Astrocyte (in vitro differentiated cells and primary cell): ENCODE results near the gene APBB1IP. TPM values are rescaled to one million over a fixed set of nuclear protein-coding genes. Genes with fewer than 3 reads are reported as not detected.
"Not testable (repeated sequence)": the region's sequence is repeated elsewhere in the genome, so short reads cannot be mapped to it uniquely, and the experiment has no call there.

Experiments
- DNase-seq: peaks from one replicate; pipeline ENCODE4 v3.0.0-alpha.2; 2010; ENCODE audit warnings: low read depth
- FAIRE-seq: peaks from 2 replicates; lab custom pipeline; 2011; peaks lifted over from hg19 to GRCh38; lab: Jason Lieb, UNC
- H2AFZ ChIP-seq: 2 replicates; pipeline ENCODE4 v1.6.0; 2012; ENCODE audit warnings: low read depth, low read length, inconsistent platforms
- H3K27ac ChIP-seq: 2 replicates; pipeline ENCODE4 v1.5.1; 2011; ENCODE audit warnings: low read depth, low read length, inconsistent platforms
- H3K27me3 ChIP-seq: 2 replicates; pipeline ENCODE4 v1.6.0; 2011; ENCODE audit warnings: low read length, inconsistent platforms; ENCODE audit not compliant: insufficient read depth
- H3K36me3 ChIP-seq: 2 replicates; pipeline ENCODE4 v1.5.1; 2011; ENCODE audit warnings: low read length, inconsistent platforms; ENCODE audit not compliant: insufficient read depth
- H3K4me1 ChIP-seq: 2 replicates; pipeline ENCODE4 v1.5.1; 2011; ENCODE audit warnings: low read length, inconsistent platforms; ENCODE audit not compliant: insufficient read depth
- H3K4me2 ChIP-seq: 2 replicates; pipeline ENCODE4 v1.6.0; 2012; ENCODE audit warnings: low read length, inconsistent platforms
- H3K4me3 ChIP-seq: 2 replicates; pipeline ENCODE4 v1.5.1; 2011; ENCODE audit warnings: low read depth, mild to moderate bottlenecking, low read length, inconsistent platforms; ENCODE audit not compliant: insufficient read depth
- H3K79me2 ChIP-seq: 2 replicates; pipeline ENCODE4 v1.6.0; 2012; ENCODE audit warnings: mild to moderate bottlenecking, low read length, inconsistent platforms; ENCODE audit not compliant: insufficient read depth
- H3K9ac ChIP-seq: 2 replicates; pipeline ENCODE4 v1.6.0; 2012; ENCODE audit warnings: mild to moderate bottlenecking, low read length, inconsistent platforms
- H3K9me3 ChIP-seq: 2 replicates; pipeline ENCODE4 v1.5.1; 2012; ENCODE audit warnings: low read depth, mild to moderate bottlenecking, low read length, inconsistent platforms; ENCODE audit not compliant: insufficient read depth
- H4K20me1 ChIP-seq: 2 replicates; pipeline ENCODE4 v1.6.0; 2012; ENCODE audit warnings: low read length, inconsistent platforms; ENCODE audit not compliant: insufficient read depth
- H3K27ac Mint-ChIP-seq: one replicate; pipeline ENCODE4 v1.8.0; 2021; ENCODE audit warnings: mild to moderate bottlenecking, mixed read lengths; ENCODE audit not compliant: unreplicated experiment
- H3K27me3 Mint-ChIP-seq: one replicate; pipeline ENCODE4 v1.8.0; 2021; ENCODE audit warnings: low read depth, mixed read lengths; ENCODE audit not compliant: unreplicated experiment
- H3K36me3 Mint-ChIP-seq: one replicate; pipeline ENCODE4 v1.8.0; 2021; ENCODE audit warnings: low read depth, mixed read lengths; ENCODE audit not compliant: unreplicated experiment
- H3K4me1 Mint-ChIP-seq: one replicate; pipeline ENCODE4 v1.8.0; 2021; ENCODE audit warnings: low read depth, mixed read lengths; ENCODE audit not compliant: unreplicated experiment
- H3K4me3 Mint-ChIP-seq: one replicate; pipeline ENCODE4 v1.8.0; 2021; ENCODE audit warnings: mild to moderate bottlenecking, moderate library complexity, mixed read lengths; ENCODE audit not compliant: unreplicated experiment
- H3K9me3 Mint-ChIP-seq: one replicate; pipeline ENCODE4 v1.8.0; 2021; ENCODE audit warnings: mild to moderate bottlenecking, mixed read lengths; ENCODE audit not compliant: unreplicated experiment
- EZH2 ChIP-seq: IDR thresholded peaks from 2 replicates; pipeline ENCODE4 v1.6.1; 2012; ENCODE audit warnings: mild to moderate bottlenecking, low read length, inconsistent platforms; ENCODE audit not compliant: insufficient read depth
- total RNA-seq: library from RNA; stranded (reverse); gene quantifications from 2 replicates; pipeline ENCODE4 v1.2.1, GENCODE V29; 2021
- TF ChIP-seq, protein P1 (sequence below): IDR thresholded peaks from 2 replicates; pipeline ENCODE4 v1.5.1; 2011; ENCODE audit warnings: low read depth, mild to moderate bottlenecking, inconsistent platforms, low read length, moderate library complexity; ENCODE audit not compliant: insufficient read depth

The APBB1IP gene
- total RNA-seq, 1 donor from 2014 or later = 0.23 TPM

DNA sequence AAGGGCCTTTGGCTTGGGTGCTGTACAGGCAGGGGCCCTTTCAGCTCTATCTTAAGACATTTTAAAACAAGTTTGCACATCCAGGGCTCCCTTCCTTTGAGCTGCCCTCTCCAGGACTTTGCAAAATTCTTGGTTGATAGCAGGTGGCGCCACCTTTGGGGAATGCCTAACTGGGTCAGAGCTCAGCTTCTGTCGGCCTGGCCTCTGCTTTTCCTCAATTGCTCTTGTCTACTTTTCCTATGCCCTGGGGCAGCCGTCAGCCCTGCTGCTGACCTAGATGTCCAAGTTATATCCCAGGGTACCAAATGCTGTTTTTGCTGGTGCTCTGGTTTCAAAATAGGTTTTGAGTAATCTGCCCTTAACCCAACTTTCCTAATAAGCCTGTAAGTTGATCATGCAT is 65.8 kb downstream of the APBB1IP start:
- Histone ChIP-seq H3K4me2 (no peak overlapping the region), H3K4me3 (no peak overlapping the region), H3K4me1 (no peaks in the 10 kb centered on the region), H3K27me3 (no peaks in the 10 kb centered on the region), H2AFZ (no peak overlapping the region), H3K9ac (no peak overlapping the region), H3K36me3 (no peaks in the 10 kb centered on the region), H3K79me2 (no peaks in the 10 kb centered on the region), H4K20me1 (no peaks in the 10 kb centered on the region), H3K27ac (no peak overlapping the region), H3K9me3 (no peaks in the 10 kb centered on the region)
- H3K9me3 Mint-ChIP-seq = peaks cover 4% of the 10 kb centered on the region
- H3K27ac Mint-ChIP-seq = no peak overlapping the region
- FAIRE-seq = no peak
- H3K4me1 Mint-ChIP-seq = no peaks in the 10 kb centered on the region
- no peaks in the 10 kb centered on the region for H3K36me3 Mint-ChIP-seq
- H3K27me3 Mint-ChIP-seq = no peaks in the 10 kb centered on the region
- no peak overlapping the region for H3K4me3 Mint-ChIP-seq
- no peak for DNase-seq
- TF ChIP-seq, protein P1, sequence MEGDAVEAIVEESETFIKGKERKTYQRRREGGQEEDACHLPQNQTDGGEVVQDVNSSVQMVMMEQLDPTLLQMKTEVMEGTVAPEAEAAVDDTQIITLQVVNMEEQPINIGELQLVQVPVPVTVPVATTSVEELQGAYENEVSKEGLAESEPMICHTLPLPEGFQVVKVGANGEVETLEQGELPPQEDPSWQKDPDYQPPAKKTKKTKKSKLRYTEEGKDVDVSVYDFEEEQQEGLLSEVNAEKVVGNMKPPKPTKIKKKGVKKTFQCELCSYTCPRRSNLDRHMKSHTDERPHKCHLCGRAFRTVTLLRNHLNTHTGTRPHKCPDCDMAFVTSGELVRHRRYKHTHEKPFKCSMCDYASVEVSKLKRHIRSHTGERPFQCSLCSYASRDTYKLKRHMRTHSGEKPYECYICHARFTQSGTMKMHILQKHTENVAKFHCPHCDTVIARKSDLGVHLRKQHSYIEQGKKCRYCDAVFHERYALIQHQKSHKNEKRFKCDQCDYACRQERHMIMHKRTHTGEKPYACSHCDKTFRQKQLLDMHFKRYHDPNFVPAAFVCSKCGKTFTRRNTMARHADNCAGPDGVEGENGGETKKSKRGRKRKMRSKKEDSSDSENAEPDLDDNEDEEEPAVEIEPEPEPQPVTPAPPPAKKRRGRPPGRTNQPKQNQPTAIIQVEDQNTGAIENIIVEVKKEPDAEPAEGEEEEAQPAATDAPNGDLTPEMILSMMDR = no peak
- TF ChIP-seq EZH2 = no peak

DNA sequence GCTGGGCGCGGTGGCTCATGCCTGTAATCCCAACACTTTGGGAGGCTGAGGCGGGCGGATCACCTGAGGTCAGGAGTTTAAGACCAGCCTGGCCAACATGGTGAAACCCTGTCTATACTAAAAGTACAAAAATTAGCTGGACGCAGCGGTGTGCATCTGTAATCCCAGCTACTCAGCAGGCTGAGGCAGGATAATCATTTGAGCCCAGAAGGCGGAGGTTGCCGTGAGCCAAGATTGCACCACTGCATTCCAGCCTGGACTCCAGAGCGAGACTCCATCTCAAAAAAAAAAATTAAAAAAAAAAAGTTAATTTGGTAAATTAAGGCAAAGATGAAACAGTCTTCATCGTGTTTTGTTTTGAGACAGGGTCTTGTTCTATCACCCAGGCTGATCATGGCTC is 66.3 kb downstream of the APBB1IP start:
- not testable (repeated sequence) for DNase-seq

DNA sequence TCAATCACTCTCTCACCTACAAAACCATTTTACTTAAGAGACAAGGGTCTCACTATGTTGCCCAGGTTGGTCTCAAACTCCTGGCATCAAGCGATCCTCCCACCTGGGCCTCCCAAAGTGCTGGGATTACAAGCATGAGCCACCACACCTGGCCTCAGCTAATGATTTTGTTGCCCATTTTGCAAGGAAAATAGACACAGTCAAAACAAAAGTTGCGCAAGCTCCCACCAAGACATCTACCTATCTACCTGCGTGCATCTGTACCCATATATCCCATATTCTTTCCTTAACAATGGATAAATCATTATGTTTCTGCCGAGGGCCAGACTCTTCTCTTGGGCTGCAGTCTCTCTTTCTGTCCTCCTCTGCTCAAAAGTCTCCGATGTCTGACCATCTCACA is 67.3 kb downstream of the APBB1IP start:
- Histone ChIP-seq H3K4me1 (no peaks in the 10 kb centered on the region), H3K9ac (no peak overlapping the region), H3K27ac (no peak overlapping the region), H3K27me3 (no peaks in the 10 kb centered on the region), H3K36me3 (no peaks in the 10 kb centered on the region), H3K4me2 (no peak overlapping the region), H4K20me1 (no peaks in the 10 kb centered on the region), H3K4me3 (no peak overlapping the region), H2AFZ (no peak overlapping the region), H3K79me2 (no peaks in the 10 kb centered on the region), H3K9me3 (no peaks in the 10 kb centered on the region)
- FAIRE-seq (no peak), DNase-seq (no peak)
- no peak overlapping the region for H3K4me3 Mint-ChIP-seq
- TF ChIP-seq, protein P1 = no peak
- TF ChIP-seq EZH2 = no peak
- no peak overlapping the region for H3K27ac Mint-ChIP-seq
- no peaks in the 10 kb centered on the region for H3K27me3 Mint-ChIP-seq
- H3K4me1 Mint-ChIP-seq = no peaks in the 10 kb centered on the region
- no peaks in the 10 kb centered on the region for H3K36me3 Mint-ChIP-seq
- peaks cover 4% of the 10 kb centered on the region for H3K9me3 Mint-ChIP-seq

More for the DNA sequence above, 66.3 kb downstream of the APBB1IP start:
- not testable (repeated sequence) for H2AFZ ChIP-seq, H3K27me3 Mint-ChIP-seq, H3K79me2 ChIP-seq, FAIRE-seq, H3K4me3 Mint-ChIP-seq, H3K36me3 Mint-ChIP-seq, H3K9me3 Mint-ChIP-seq, H3K9ac ChIP-seq, H3K27me3 ChIP-seq, H3K27ac Mint-ChIP-seq, H3K4me1 ChIP-seq, H3K27ac ChIP-seq, H3K4me1 Mint-ChIP-seq, H3K9me3 ChIP-seq, H4K20me1 ChIP-seq, H3K36me3 ChIP-seq, H3K4me2 ChIP-seq, H3K4me3 ChIP-seq
